Activated CD8-positive, alpha-beta memory T cell treated with anti-CD3 and anti-CD28 coated beads for 4 hours (primary cell): ENCODE results near the gene ASAP2.
"Not testable (repeated sequence)": the region's sequence is repeated elsewhere in the genome, so short reads cannot be mapped to it uniquely, and the experiment has no call there.

Source experiments
- DNase-seq, 2 donors: peaks; one replicate each; pipeline ENCODE4 v3.0.0-alpha.2; 2020; ENCODE audit warnings: low read depth in 2 of 2

The ASAP2 gene

DNA sequence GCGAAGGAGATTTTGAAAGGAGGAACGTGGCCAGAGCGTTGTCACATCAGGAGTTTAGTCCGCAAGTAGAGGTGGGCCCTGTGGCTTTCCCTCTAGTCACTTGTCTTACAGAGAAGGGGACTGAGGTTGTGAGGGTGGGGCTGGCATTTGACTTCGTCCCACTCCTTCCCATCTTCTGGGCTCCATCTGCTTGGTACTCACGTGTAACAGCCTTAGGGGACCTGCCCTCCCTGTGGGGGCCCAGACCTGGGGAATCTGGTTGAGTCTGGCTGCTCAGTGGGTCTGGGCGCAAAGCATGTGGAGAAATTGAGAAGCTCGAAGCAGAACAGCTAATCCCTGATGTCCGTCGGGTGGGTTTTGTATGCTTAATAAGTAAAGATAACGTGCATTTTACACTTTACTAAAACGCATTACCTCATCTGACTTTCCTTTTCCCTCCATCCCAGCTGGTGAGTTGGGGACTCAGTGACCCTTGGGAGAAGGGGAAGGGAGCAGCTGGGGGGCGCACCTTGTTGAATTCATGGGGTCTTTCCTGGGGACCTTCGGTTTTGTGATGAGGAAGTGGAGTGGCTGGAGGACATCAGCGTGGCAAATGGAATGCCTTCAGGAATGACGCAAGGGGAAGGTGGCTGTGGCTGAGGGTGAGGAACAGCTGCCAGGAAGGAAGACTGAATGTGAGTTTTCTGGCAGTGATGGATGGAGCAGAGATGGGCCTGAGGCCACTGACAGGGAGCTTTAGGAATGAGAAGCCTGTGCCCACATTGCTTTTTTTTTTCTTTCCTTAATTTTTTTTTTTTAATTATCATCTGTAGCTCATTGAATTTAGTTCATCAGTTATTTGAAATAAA lies 44.8 kb downstream of the ASAP2 start:
- no peak for DNase-seq

DNA sequence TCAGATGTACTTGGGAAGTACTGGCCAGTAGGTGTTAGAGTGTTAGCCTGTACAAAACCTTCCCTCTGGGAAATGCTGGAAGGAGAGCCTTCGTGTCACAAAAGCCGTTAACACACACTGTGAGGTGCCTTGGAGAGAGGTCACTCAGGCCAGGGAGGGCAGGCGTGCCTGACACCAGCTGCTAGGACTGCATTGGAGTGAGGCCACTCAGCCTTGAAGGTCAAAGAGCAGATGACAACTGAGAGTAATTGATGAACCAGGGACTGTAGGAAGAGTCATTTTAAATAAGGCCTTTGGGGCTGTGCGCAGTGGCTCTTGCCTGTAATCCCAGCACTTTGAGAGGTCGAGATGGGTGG lies 45.4 kb downstream of the ASAP2 start:
- DNase-seq = no peak

GRCh38 chr2:9255416-9255815 lies 48.8 kb downstream of the ASAP2 start:
- DNase-seq = no peak

DNA sequence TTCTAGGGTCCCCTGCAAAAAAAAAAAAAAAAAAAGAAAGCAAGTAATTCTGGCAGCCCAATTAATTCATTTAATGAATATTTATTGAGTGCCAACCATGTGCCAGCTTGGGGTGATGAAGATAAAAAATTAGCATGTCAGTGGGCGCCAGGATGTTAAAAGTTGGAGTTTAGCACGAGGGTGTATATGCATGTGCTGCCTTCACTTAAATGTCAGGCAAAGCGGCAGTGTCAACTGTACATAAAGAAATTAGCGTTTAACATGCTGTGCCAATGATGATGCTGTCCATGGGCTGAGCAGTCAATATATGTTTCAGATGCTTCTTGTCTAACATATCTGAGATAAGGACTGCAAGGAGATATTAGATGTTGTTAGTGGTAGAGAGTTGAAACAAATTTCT lies 49.5 kb downstream of the ASAP2 start:
- no peak for DNase-seq

GRCh38 chr2:9256570-9257043 lies 50.0 kb downstream of the ASAP2 start:
- DNase-seq = no peak

DNA sequence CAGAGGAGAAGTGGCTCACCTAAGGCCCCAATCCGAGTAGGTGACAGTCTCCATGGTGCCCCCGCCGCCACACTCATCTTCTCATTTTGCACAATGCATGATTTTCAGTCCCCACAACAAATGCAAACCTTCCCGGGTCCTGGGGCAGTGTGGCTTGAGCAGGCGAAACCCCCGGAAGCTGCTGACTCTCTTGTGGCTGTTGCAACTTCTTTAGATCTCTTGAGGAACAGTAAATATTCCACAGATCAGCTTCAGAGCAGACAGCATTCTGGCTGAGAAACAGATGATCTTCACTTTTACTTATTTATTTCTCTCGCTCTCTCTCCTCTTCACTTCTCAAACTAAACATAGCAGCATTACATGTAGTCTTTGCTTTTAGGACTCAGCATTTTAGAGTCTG lies 51.9 kb downstream of the ASAP2 start:
- no peak for DNase-seq

DNA sequence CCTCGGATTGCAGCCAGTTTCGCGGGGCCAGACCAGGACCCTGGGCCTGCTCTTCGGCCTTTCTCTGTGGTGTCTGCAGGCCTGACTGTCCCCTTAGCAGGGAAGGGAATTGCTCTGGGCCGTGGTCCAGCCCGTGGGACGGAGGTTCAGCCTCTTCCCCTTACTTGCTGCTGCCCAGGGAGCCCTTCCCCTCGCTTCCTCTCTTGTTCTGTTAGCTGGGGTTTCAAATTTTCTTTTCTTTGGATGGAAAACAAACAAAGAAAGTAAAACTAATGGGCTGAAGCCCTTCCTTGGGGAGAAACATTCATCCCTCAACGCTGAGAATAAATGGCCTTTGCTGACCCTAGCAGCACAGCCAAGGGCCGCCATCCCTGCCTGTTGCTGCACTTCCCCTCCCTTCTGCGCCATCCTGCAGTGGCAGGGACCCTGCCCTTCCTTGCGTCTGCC lies 52.4 kb downstream of the ASAP2 start:
- no peak for DNase-seq

DNA sequence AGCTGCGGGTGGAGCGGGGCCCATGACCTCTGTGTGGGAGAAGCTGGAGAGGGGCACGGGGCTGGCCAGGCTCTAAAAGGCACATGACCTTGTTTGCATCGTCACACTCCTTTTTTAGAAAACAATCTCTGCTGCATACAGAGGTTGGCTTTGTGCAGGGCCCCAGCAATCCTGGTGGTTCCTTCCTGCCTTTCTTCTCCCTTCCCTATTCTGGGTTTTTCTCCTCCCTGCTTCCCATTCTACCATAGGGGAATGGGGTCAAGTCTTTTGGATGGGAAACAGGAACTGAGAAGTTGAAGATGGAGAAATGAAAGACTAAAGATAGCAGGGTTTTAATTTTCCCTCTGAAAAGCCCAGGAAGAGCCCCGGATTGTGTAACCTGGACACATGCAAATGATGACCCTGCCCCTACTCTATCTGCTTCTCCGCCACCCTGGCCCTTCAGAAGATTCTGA lies 53.9 kb downstream of the ASAP2 start:
- no peak for DNase-seq

- DNase-seq = no peak
Observed at GRCh38 chr2:9261231-9261883, 54.7 kb downstream of the ASAP2 start.

DNA sequence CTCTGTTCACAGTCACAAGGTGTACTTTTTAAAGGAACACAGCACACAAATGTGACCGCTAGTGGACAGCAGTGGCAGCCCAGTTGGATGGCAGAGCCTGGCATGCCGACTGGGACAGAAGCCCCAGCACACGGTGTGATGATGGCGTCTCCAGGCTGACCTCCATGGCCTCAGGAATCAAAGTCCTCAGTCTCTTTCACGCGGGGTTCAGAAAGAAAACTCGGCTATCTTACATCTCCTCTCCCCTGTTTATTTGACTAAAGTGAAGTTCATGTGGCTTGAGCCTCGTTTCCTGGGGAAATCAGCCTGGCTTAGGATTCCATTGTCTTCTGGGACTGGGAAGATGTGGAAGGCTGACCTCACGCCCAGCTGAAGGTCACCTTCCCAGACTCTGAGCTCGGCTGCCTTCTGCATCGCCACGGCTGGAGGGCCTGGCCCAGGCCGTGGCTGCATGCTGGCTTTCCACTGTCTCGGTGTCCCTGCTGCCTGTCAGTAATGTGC lies 56.1 kb downstream of the ASAP2 start:
- no peak for DNase-seq

DNA sequence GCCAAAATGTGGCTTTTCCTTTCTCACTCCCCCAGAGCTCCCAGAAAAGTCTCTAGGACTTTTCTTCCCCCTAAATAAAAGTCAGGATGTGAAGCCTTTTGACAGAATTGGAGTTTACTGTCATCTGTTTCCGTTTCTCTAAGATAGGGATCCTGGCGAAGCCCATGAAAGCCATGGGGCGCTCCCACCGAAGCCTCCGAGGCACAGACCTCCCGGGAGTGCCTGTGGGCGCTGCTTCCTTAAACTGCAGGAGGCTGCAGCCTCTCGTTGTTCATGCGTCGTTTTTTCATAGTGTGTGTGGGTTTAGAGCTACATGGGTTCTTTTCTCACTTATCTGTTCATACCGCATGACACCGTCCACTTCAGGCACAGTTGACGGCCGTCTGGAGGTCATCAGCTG lies 56.8 kb downstream of the ASAP2 start:
- no peak for DNase-seq

- no peak for DNase-seq
Observed at GRCh38 chr2:9264301-9264700, 57.7 kb downstream of the ASAP2 start.

DNA sequence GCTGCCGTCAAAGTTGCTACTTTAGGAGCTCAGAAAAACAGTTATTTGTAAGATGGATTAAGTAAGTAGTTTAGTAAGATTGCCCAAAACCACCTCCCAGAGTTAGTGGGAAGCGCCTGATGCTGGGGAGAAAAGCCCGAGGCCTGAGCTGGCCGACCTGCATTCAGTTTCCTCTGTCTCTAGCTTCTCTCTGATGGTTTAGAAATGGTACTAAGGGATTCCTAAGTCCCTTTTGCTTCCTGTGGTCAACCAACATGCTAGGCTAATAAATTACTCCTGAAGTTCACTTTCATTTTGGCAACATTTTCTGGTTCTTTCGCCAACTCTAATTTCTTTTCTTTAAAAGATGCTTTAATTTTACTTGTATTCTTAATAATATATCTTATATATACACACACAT lies 60.1 kb downstream of the ASAP2 start:
- DNase-seq = no peak

- DNase-seq = not testable (repeated sequence)
Observed at GRCh38 chr2:9267286-9267685, 60.7 kb downstream of the ASAP2 start.

- DNase-seq = no peak
Observed at GRCh38 chr2:9268301-9269080, 61.9 kb downstream of the ASAP2 start.

DNA sequence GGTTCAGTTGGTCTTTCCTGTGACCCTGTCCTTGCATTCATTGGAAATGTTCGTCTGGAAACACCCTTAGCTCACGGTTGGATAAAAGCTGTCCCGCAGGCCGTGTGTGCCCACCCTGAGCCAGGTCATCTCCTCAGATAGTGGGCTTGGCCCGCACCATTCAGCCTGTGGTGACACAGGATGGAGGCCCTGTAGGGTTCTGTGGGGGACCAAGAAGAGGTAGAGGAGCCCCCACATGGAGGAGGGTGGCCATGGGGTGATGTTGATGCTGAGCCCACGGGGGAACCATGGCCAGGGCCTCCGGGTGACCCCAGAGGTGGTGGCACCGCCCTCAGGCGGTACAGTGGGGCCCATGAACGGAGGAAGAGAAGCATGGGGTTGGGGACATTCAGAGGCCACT lies 62.7 kb downstream of the ASAP2 start:
- DNase-seq = no peak

DNA sequence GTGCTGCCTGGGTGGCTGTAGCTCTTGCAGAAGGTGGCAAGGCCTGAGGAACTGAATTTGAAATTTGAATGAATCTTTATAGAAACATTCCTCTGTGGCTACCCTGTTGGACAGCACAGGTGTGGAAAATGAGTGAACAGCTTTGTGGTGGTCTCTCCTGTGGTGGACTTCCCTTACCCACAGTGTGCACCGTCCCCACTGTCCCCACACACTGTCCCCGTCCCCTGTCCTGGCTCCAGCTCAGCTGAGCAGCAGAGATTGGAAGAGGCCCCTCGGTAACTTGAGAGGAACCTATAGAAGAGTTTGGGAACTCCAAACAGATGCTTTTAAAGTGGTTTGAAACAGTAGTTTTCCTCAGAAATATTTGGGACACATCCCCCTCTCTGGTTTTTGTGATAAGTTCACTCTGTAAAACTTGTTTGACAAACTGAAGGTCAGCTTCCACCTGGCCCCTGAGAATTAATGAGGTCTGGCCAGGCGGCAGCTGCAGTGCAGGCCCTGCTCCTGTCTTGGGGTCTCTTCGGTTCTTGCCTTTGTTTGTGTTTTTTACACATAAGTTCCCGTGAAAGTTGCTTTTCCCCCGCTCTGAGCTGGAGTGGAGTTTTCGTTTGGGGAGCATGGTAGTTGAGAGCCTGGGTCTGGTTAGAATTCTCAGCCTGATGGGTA lies 63.2 kb downstream of the ASAP2 start:
- DNase-seq = no peak

DNA sequence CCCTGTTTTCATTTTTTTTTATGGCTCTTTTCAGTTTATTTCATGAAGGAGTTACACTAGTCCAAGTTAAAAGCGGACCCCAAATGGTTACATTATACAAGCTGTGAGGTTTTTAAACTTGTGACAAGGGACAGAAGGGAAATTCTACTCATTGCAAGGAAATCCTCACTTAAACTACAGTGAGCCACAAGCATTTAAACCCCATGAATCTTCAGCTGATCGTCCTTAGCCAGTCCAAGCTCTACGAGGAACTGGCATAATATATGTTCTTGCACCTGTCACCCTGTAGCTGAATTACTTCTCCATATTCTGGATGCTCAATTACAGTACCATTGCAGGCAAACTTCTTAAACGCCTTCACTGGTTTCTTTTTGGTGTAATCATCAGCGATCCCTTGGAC lies 64.5 kb downstream of the ASAP2 start:
- DNase-seq = no peak

DNA sequence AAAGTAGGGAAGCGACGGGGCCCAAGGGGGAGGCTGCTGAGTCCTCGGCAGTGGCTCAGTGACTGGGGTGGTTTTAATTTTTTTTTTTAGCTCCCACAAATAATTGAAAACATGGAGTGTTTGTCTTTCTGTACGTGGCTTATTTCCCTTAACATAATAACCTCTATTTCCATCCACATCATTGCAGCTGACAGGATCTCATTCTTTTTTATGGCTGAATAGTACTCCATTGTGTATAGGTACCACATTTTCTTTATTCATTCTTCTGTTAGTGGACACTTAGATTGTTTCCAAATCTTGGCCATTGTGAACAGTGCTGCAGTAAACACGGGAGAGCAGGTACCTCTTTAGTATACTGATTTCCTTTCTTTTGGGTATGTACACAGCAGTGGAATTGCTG lies 65.1 kb downstream of the ASAP2 start:
- DNase-seq = no peak

- no peak for DNase-seq
Observed at GRCh38 chr2:9273486-9274130, 67.0 kb downstream of the ASAP2 start.

DNA sequence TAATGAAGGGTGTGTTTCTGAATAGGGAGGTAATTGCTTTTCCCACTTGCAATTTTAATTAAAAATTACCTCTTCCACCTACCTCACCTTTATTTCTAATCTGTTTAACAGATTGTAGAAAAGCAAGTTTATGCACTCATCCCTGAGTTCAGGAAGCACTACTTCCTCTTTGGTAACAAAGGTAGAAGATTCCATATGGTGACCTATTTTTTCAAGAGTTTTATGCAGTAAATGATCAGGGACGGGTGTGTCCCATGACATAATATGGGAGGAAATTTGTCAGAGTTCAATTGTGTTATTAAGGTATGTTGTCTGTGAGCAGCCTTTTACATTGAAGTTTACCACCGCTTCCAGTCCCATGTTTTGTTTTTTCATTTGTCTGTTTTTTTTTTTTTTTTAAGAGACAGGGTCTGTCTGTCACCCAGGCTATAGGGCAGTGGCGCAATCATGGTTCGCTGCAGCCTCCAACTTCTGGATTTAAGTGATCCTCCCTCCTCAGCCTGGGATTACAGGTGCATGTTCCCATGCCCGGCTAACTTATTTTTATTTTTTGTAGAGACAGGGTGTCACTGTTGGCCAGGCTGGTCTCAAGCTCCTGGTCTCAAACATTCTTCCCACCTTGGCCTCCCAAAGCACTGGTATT lies 68.2 kb downstream of the ASAP2 start:
- no peak for DNase-seq
